ENCODE results near the gene ARID3C.

GRCh38 chr9:34594177-34594576 is 34.7 kb downstream of the ARID3C start:
- TF ChIP-seq SP1 (IDR thresholded peaks at IDR 0.05) (no peak), FOXA1 (IDR thresholded peaks at IDR 0.05) (no peak)

Measured in HEK293T (cell line).